Loucy (cell line): ENCODE measurements around the gene ZNF791.

Experiments
- CTCF ChIP-seq: fragments of 200-600 bp; sonication (generic); conservative IDR thresholded peaks from 2 replicates; pipeline ENCODE4 v1.5.1; 2014; ENCODE audit warnings: mild to moderate bottlenecking, antibody characterized with exemption, low read length
- EZH2phosphoT487 ChIP-seq: fragments of 200-600 bp; IDR thresholded peaks from 2 replicates; pipeline ENCODE4 v1.6.1; 2018; ENCODE audit warnings: antibody characterized with exemption, mild to moderate bottlenecking, moderate library complexity, borderline replicate concordance

- TF ChIP-seq CTCF: no peak
- no peak for TF ChIP-seq EZH2phosphoT487
Observed at GRCh38 chr19:12666265-12667048, 55.7 kb downstream of the ZNF791 start, which contains the start of the genes MAN2B1 and WDR83.
